GM23338 (cell line): Measurements from ENCODE around the gene BANK1. TPM values are rescaled to one million over a fixed set of nuclear protein-coding genes. Genes with fewer than 3 reads are reported as not detected.

ENCODE experiments used
- ATAC-seq: fragments of 200-7000 bp; cut with Tn5 transposase; 3 replicates; pipeline ENCODE4 v1.9.1; 2020
- DNase-seq: peaks from one replicate; pipeline ENCODE4 v3.0.0-alpha.2; 2015; ENCODE audit warnings: low spot score
- H2AFZ ChIP-seq: fragments of 200-600 bp; sonication (generic); 2 replicates; pipeline ENCODE4 v1.8.0; 2016; ENCODE audit warnings: antibody characterized with exemption, mild to moderate bottlenecking, moderate library complexity
- H3F3A ChIP-seq: fragments of 200-600 bp; sonication (generic); replicated peaks from 2 replicates; pipeline ENCODE4 v1.8.0; 2017; ENCODE audit warnings: antibody characterized with exemption, mixed run types, low read depth
- H3K27ac ChIP-seq: fragments of 200-600 bp; sonication (generic); 2 replicates; pipeline ENCODE4 v1.6.1; 2016; ENCODE audit warnings: low read depth
- H3K27me3 ChIP-seq: fragments of 200-600 bp; sonication (generic); 2 replicates; pipeline ENCODE4 v1.8.0; 2016; ENCODE audit warnings: mild to moderate bottlenecking, mixed run types, moderate library complexity; ENCODE audit not compliant: insufficient read depth
- H3K36me3 ChIP-seq: fragments of 200-600 bp; sonication (generic); 2 replicates; pipeline ENCODE4 v1.8.0; 2016; ENCODE audit warnings: mild to moderate bottlenecking; ENCODE audit not compliant: insufficient read depth
- H3K4me1 ChIP-seq: fragments of 200-600 bp; sonication (generic); 2 replicates; pipeline ENCODE4 v1.8.0; 2016; ENCODE audit warnings: mild to moderate bottlenecking, moderate library complexity; ENCODE audit not compliant: insufficient read depth
- H3K4me2 ChIP-seq: fragments of 200-600 bp; sonication (generic); 2 replicates; pipeline ENCODE4 v1.7.1; 2017; ENCODE audit warnings: mixed run types
- H3K4me3 ChIP-seq: fragments of 200-600 bp; sonication (generic); 2 replicates; pipeline ENCODE4 v1.6.1; 2016; ENCODE audit warnings: mixed run types
- H3K79me2 ChIP-seq: fragments of 200-600 bp; sonication (generic); replicated peaks from 2 replicates; pipeline ENCODE4 v1.8.0; 2017; ENCODE audit warnings: mild to moderate bottlenecking; ENCODE audit not compliant: insufficient read depth
- H3K9me2 ChIP-seq: fragments of 200-600 bp; sonication (generic); 2 replicates; pipeline ENCODE4 v1.8.0; 2017; ENCODE audit not compliant: insufficient read depth
- H4K20me1 ChIP-seq: fragments of 200-600 bp; sonication (generic); replicated peaks from 2 replicates; pipeline ENCODE4 v1.8.0; 2017; ENCODE audit warnings: mild to moderate bottlenecking; ENCODE audit not compliant: insufficient read depth
- H3K27ac Mint-ChIP-seq: 2 replicates; pipeline ENCODE4 v1.8.0; 2020; ENCODE audit warnings: inconsistent platforms, mild to moderate bottlenecking, moderate library complexity, mixed read lengths
- H3K27me3 Mint-ChIP-seq: 3 replicates; pipeline ENCODE4 v1.8.0; 2022; ENCODE audit warnings: low read depth, mild to moderate bottlenecking, moderate library complexity, mixed read lengths, inconsistent platforms; ENCODE audit not compliant: insufficient read depth, poor library complexity
- H3K36me3 Mint-ChIP-seq: 3 replicates; pipeline ENCODE4 v1.8.0; 2021; ENCODE audit warnings: low read depth, mild to moderate bottlenecking, inconsistent platforms, moderate library complexity, mixed read lengths
- H3K4me1 Mint-ChIP-seq: 3 replicates; pipeline ENCODE4 v1.8.0; 2020; ENCODE audit warnings: mild to moderate bottlenecking, inconsistent platforms, mixed read lengths
- H3K4me3 Mint-ChIP-seq: 3 replicates; pipeline ENCODE4 v1.8.0; 2021; ENCODE audit warnings: moderate library complexity, mild to moderate bottlenecking, inconsistent platforms, mixed read lengths
- H3K9me3 Mint-ChIP-seq: 3 replicates; pipeline ENCODE4 v1.8.0; 2020; ENCODE audit warnings: moderate library complexity, mild to moderate bottlenecking, inconsistent platforms, mixed read lengths
- CREB1 ChIP-seq: fragments of 250-450 bp; sonication (Bioruptor Pico); IDR thresholded peaks from 2 replicates; pipeline ENCODE4 v1.5.0; 2020; ENCODE audit warnings: low read depth, mild to moderate bottlenecking, moderate library complexity
- CTCF ChIP-seq, 2 experiments: fragments of 200-600 bp in 1 of 2; sonication (generic) in 1 of 2; conservative IDR thresholded peaks; 2 replicates each; pipeline versions ENCODE4 v1.5.1 to v1.6.1; 2016 to 2017; ENCODE audit warnings: antibody characterized with exemption in 2 of 2, low read depth in 2 of 2, mild to moderate bottlenecking in 2 of 2, moderate library complexity in 1 of 2
- EZH2 ChIP-seq: fragments of 200-600 bp; sonication (generic); IDR thresholded peaks from one replicate; pipeline ENCODE4 v1.8.0; 2017; ENCODE audit warnings: antibody characterized with exemption, mild to moderate bottlenecking, low read depth; ENCODE audit not compliant: unreplicated experiment
- EZH2phosphoT487 ChIP-seq: fragments of 200-600 bp; sonication (generic); IDR thresholded peaks from one replicate; pipeline ENCODE4 v1.8.1; 2018; ENCODE audit warnings: antibody characterized with exemption; ENCODE audit not compliant: unreplicated experiment
- JUNB ChIP-seq: IDR thresholded peaks from one replicate; pipeline ENCODE4 v1.6.1; 2016; ENCODE audit warnings: antibody characterized with exemption; ENCODE audit not compliant: unreplicated experiment
- NANOG ChIP-seq: IDR thresholded peaks from 2 replicates; pipeline ENCODE4 v1.6.1; 2016; ENCODE audit warnings: antibody characterized with exemption, borderline replicate concordance
- POLR2AphosphoS5 ChIP-seq: IDR thresholded peaks from 2 replicates; pipeline ENCODE4 v1.6.1; 2016; ENCODE audit warnings: antibody characterized with exemption, low read depth
- STAT1 ChIP-seq: IDR thresholded peaks from one replicate; pipeline ENCODE4 v1.6.1; 2016; ENCODE audit warnings: antibody characterized with exemption; ENCODE audit not compliant: unreplicated experiment
- ZNF114 ChIP-seq: fragments of 250-450 bp; sonication (Bioruptor Pico); IDR thresholded peaks from 2 replicates; pipeline ENCODE4 v1.5.0; 2020; ENCODE audit warnings: mild to moderate bottlenecking, moderate library complexity
- ZNF331 ChIP-seq: fragments of 250-450 bp; sonication (Bioruptor Pico); IDR thresholded peaks from 2 replicates; pipeline ENCODE4 v1.5.0; 2020; ENCODE audit warnings: low read depth, mild to moderate bottlenecking, moderate library complexity
- ZNF462 ChIP-seq: fragments of 250-450 bp; sonication (Bioruptor Pico); IDR thresholded peaks from 2 replicates; pipeline ENCODE4 v1.5.0; 2020; ENCODE audit warnings: mild to moderate bottlenecking, moderate library complexity
- polyA plus RNA-seq: library from polyadenylated mRNA; unstranded; fragments of >200 nt; fragmentation: Nextera tagmentation; extraction: Ambion mirVana; gene quantifications from 2 replicates; pipeline ENCODE4 v1.2.1, GENCODE V29; 2016
- total RNA-seq: library from RNA; depleted of rRNA; stranded (reverse); fragments of >200 nt; shearing (Covaris generic); gene quantifications from 2 replicates; pipeline ENCODE4 v1.2.3, GENCODE V29; 2014

The BANK1 gene
- total and polyA plus RNA-seq, 2 experiments from 2014 or later = 0.86 to 0.87 TPM

GRCh38 chr4:101952985-101953384 is 162.5 kb downstream of the BANK1 start:
- no peaks in the 10 kb centered on the region for H3K36me3 ChIP-seq
- TF ChIP-seq JUNB = no peak
- peak in 1 of 2 experiments; percentile 37; a peak in 2 of 4 replicates for TF ChIP-seq CTCF (conservative IDR thresholded peaks at IDR 0.05; ENCODE audit: low read depth in 2 of 2)
- no peak for TF ChIP-seq CREB1 (CRISPR knock-in tag)
- TF ChIP-seq EZH2 = no peak
- H3K4me3 ChIP-seq = no peak overlapping the region
- ATAC-seq (no peak), DNase-seq (no peak)
- peaks cover 59% of the 10 kb centered on the region for H3K4me1 Mint-ChIP-seq
- H3K27me3 ChIP-seq = no peaks in the 10 kb centered on the region
- H3F3A ChIP-seq = no peaks in the 10 kb centered on the region
- H3K27ac Mint-ChIP-seq = peak overlapping the region; percentile 2; the same call in 1 of the 2 replicates
- H3K4me3 Mint-ChIP-seq = no peak overlapping the region
- no peaks in the 10 kb centered on the region for H3K9me3 Mint-ChIP-seq
- H3K4me1 ChIP-seq = peaks cover 28% of the 10 kb centered on the region; the same call in 1 of the 2 replicates
- no peak overlapping the region for H2AFZ ChIP-seq
- H3K27ac ChIP-seq = peak overlapping the region; percentile 86; the same call in 1 of the 2 replicates
- no peaks in the 10 kb centered on the region for H3K27me3 Mint-ChIP-seq
- no peaks in the 10 kb centered on the region for H3K9me2 ChIP-seq
- H3K79me2 ChIP-seq = no peaks in the 10 kb centered on the region
- no peaks in the 10 kb centered on the region for H4K20me1 ChIP-seq
- H3K4me2 ChIP-seq = 0 out of 2 replicates have a peak overlapping the region, but pooled peaks have one; percentile 29
- H3K36me3 Mint-ChIP-seq = no peaks in the 10 kb centered on the region

GRCh38 chr4:101953949-101954348 is 163.4 kb downstream of the BANK1 start:
- no peaks in the 10 kb centered on the region for H3F3A ChIP-seq
- no peaks in the 10 kb centered on the region for H3K27me3 ChIP-seq
- DNase-seq (peak; percentile 92), ATAC-seq (peak; percentile 94)
- H3K27ac Mint-ChIP-seq = peak overlapping the region; percentile 96
- H3K79me2 ChIP-seq = no peaks in the 10 kb centered on the region
- H3K9me3 Mint-ChIP-seq = no peaks in the 10 kb centered on the region
- no peak overlapping the region for H2AFZ ChIP-seq
- H3K4me2 ChIP-seq = peak overlapping the region; percentile 29
- H3K4me1 ChIP-seq = peaks cover 26% of the 10 kb centered on the region; the same call in 1 of the 2 replicates
- H3K36me3 Mint-ChIP-seq = peaks cover 3% of the 10 kb centered on the region; the same call in 1 of the 3 replicates
- peak overlapping the region; percentile 13; the same call in 2 of the 3 replicates for H3K4me3 Mint-ChIP-seq
- no peak overlapping the region for H3K4me3 ChIP-seq
- peaks cover 51% of the 10 kb centered on the region for H3K4me1 Mint-ChIP-seq
- H3K27ac ChIP-seq = peak overlapping the region; percentile 86
- H3K36me3 ChIP-seq = no peaks in the 10 kb centered on the region
- no peaks in the 10 kb centered on the region for H4K20me1 ChIP-seq
- no peaks in the 10 kb centered on the region for H3K9me2 ChIP-seq
- H3K27me3 Mint-ChIP-seq = no peaks in the 10 kb centered on the region
- TF ChIP-seq NANOG (0 out of 2 replicates have a peak, but pooled peaks have one; percentile 27), EZH2phosphoT487 (no peak), ZNF331 (CRISPR knock-in tag) (no peak), STAT1 (no peak), EZH2 (no peak), CREB1 (CRISPR knock-in tag) (peak; percentile 56), JUNB (no peak), POLR2AphosphoS5 (no peak; the same call in 1 of the 2 replicates), ZNF462 (peak; percentile 67), ZNF114 (CRISPR knock-in tag) (0 out of 2 replicates have a peak, but pooled peaks have one; percentile 5), CTCF (conservative IDR thresholded peaks at IDR 0.05; ENCODE audit: low read depth in 2 of 2) (no peak)
